DOHH2 (cell line): ENCODE measurements around the gene PACSIN1.
A peak's percentile ranks its signal among the peaks of the same experiment; 100 is the strongest.

Experiments
- H3F3A ChIP-seq: fragments of 200-600 bp; sonication (generic), shearing (Covaris generic); 2 replicates; pipeline ENCODE4 v1.6.0; 2016; ENCODE audit warnings: antibody characterized with exemption, mild to moderate bottlenecking; ENCODE audit not compliant: control insufficient read depth, insufficient read depth
- H3K27ac ChIP-seq: fragments of 200-600 bp; sonication (generic); 2 replicates; pipeline ENCODE4 v1.5.1; 2014; ENCODE audit warnings: low read depth, mild to moderate bottlenecking, low read length, moderate library complexity
- H3K27me3 ChIP-seq: fragments of 200-600 bp; sonication (generic); 2 replicates; pipeline ENCODE4 v1.6.1; 2014; ENCODE audit warnings: mild to moderate bottlenecking, low read length, mixed read lengths; ENCODE audit not compliant: control insufficient read depth
- H3K36me3 ChIP-seq: fragments of 200-600 bp; sonication (generic); 2 replicates; pipeline ENCODE4 v1.6.1; 2014; ENCODE audit warnings: mild to moderate bottlenecking, low read length, moderate library complexity, mixed read lengths; ENCODE audit not compliant: control insufficient read depth
- H3K4me1 ChIP-seq: fragments of 200-600 bp; sonication (generic); 2 replicates; pipeline ENCODE4 v1.6.1; 2014; ENCODE audit warnings: mild to moderate bottlenecking, low read length, mixed read lengths; ENCODE audit not compliant: control insufficient read depth
- H3K4me2 ChIP-seq: fragments of 200-600 bp; sonication (generic); 2 replicates; pipeline ENCODE4 v1.6.0; 2014; ENCODE audit warnings: mild to moderate bottlenecking, low read length, moderate library complexity
- H3K4me3 ChIP-seq: fragments of 200-600 bp; sonication (generic); 2 replicates; pipeline ENCODE4 v1.5.1; 2014; ENCODE audit warnings: mild to moderate bottlenecking, low read length, mixed read lengths
- H3K79me2 ChIP-seq: fragments of 200-600 bp; sonication (generic); 2 replicates; pipeline ENCODE4 v1.6.1; 2014; ENCODE audit warnings: mild to moderate bottlenecking, low read length, mixed read lengths; ENCODE audit not compliant: control insufficient read depth
- H3K9me2 ChIP-seq: fragments of 200-600 bp; sonication (generic); replicated peaks from 2 replicates; pipeline ENCODE4 v1.6.1; 2014; ENCODE audit warnings: mild to moderate bottlenecking, low read length, mixed read lengths; ENCODE audit not compliant: control insufficient read depth
- H3K9me3 ChIP-seq: fragments of 200-600 bp; sonication (generic); 2 replicates; pipeline ENCODE4 v1.6.1; 2014; ENCODE audit warnings: antibody characterized with exemption, low read length, mixed read lengths; ENCODE audit not compliant: control insufficient read depth, insufficient read depth
- H4K20me1 ChIP-seq: fragments of 200-600 bp; sonication (generic); 2 replicates; pipeline ENCODE4 v1.6.0; 2014; ENCODE audit warnings: low read depth, mild to moderate bottlenecking, antibody characterized with exemption, low read length, moderate library complexity; ENCODE audit not compliant: control insufficient read depth, insufficient read depth
- CTCF ChIP-seq: fragments of 200-600 bp; sonication (generic); IDR thresholded peaks from one replicate; pipeline ENCODE4 v1.5.1; 2014; ENCODE audit warnings: antibody characterized with exemption, mild to moderate bottlenecking, low read depth, low read length; ENCODE audit not compliant: poor library complexity, severe bottlenecking
- EZH2phosphoT487 ChIP-seq: fragments of 200-600 bp; sonication (generic); IDR thresholded peaks from 2 replicates; pipeline ENCODE4 v1.6.1; 2017; ENCODE audit warnings: borderline replicate concordance, mild to moderate bottlenecking, antibody characterized with exemption, low read length, moderate library complexity, mixed read lengths

The PACSIN1 gene

GRCh38 chr6:34457742-34458735 lies 7.8 kb upstream of the PACSIN1 start:
- no peak overlapping the region for H3K4me2 ChIP-seq
- TF ChIP-seq EZH2phosphoT487 (no peak), CTCF (no peak)

GRCh38 chr6:34459899-34460593 lies 5.8 kb upstream of the PACSIN1 start:
- Histone ChIP-seq H3K9me2 (no peaks in the 10 kb centered on the region), H3K9me3 (no peaks in the 10 kb centered on the region), H3K27me3 (no peaks in the 10 kb centered on the region; the same call in 1 of the 2 replicates), H3K4me1 (peaks cover 7% of the 10 kb centered on the region), H3F3A (no peaks in the 10 kb centered on the region), H3K27ac (no peak overlapping the region), H3K4me2 (no peak overlapping the region), H4K20me1 (no peaks in the 10 kb centered on the region), H3K36me3 (no peaks in the 10 kb centered on the region), H3K79me2 (no peaks in the 10 kb centered on the region), H3K4me3 (no peak overlapping the region)
- peak; percentile 80 for TF ChIP-seq CTCF
- TF ChIP-seq EZH2phosphoT487, result no peak

More at GRCh38 chr6:34457742-34458735, 7.8 kb upstream of the PACSIN1 start:
- Histone ChIP-seq H3K9me2 (no peaks in the 10 kb centered on the region), H3K27me3 (no peaks in the 10 kb centered on the region), H3K27ac (no peak overlapping the region), H3F3A (no peaks in the 10 kb centered on the region), H3K36me3 (no peaks in the 10 kb centered on the region), H3K4me1 (peaks cover 7% of the 10 kb centered on the region; the same call in 1 of the 2 replicates), H4K20me1 (no peaks in the 10 kb centered on the region), H3K79me2 (no peaks in the 10 kb centered on the region), H3K9me3 (no peaks in the 10 kb centered on the region), H3K4me3 (no peak overlapping the region)

- H3K9me3 ChIP-seq, result no peaks in the 10 kb centered on the region
- H3K4me1 ChIP-seq, result peaks cover 13% of the 10 kb centered on the region
- no peak overlapping the region for H3K4me3 ChIP-seq
- H3K79me2 ChIP-seq, result no peaks in the 10 kb centered on the region
- H3K4me2 ChIP-seq, result no peak overlapping the region
- peaks cover 5% of the 10 kb centered on the region; the same call in 1 of the 2 replicates for H3K27me3 ChIP-seq
- H4K20me1 ChIP-seq, result no peaks in the 10 kb centered on the region
- H3K36me3 ChIP-seq, result no peaks in the 10 kb centered on the region
- no peaks in the 10 kb centered on the region for H3K9me2 ChIP-seq
- no peaks in the 10 kb centered on the region for H3F3A ChIP-seq
- H3K27ac ChIP-seq, result no peak overlapping the region
- TF ChIP-seq EZH2phosphoT487 (no peak), CTCF (no peak)
These were observed 4.9 kb upstream of the PACSIN1 start for GRCh38 chr6:34460796-34461507.
